Fibroblast of lung (primary cell): ENCODE data around the gene GGACT. TPM values are rescaled to one million over a fixed set of nuclear protein-coding genes. Genes with fewer than 3 reads are reported as not detected.
"Not testable (repeated sequence)": the region's sequence is repeated elsewhere in the genome, so short reads cannot be mapped to it uniquely, and the experiment has no call there.

Experiments used
- DNase-seq, 2 donors: peaks; one replicate each; pipeline versions ENCODE4 v3.0.0 to v3.0.0-alpha.2; 2010; ENCODE audit warnings: low read depth in 2 of 2
- H2AFZ ChIP-seq: 2 replicates; pipeline ENCODE4 v1.5.1; 2012; ENCODE audit warnings: low read length, control low read depth, inconsistent platforms
- H3K27ac ChIP-seq: 2 replicates; pipeline ENCODE4 v1.5.1; 2011; ENCODE audit warnings: low read length, control low read depth; ENCODE audit not compliant: insufficient read depth
- H3K27me3 ChIP-seq: 2 replicates; pipeline ENCODE4 v1.5.1; 2011; ENCODE audit warnings: mild to moderate bottlenecking, low read length; ENCODE audit not compliant: control insufficient read depth, insufficient read depth
- H3K36me3 ChIP-seq: 2 replicates; pipeline ENCODE4 v1.5.1; 2011; ENCODE audit warnings: low read length; ENCODE audit not compliant: control insufficient read depth, insufficient read depth
- H3K4me1 ChIP-seq: 2 replicates; pipeline ENCODE4 v1.5.1; 2011; ENCODE audit warnings: low read length; ENCODE audit not compliant: control insufficient read depth, insufficient read depth; ENCODE audit errors: extremely low read depth
- H3K4me2 ChIP-seq: 2 replicates; pipeline ENCODE4 v1.5.1; 2011; ENCODE audit warnings: low read length, control low read depth; ENCODE audit not compliant: insufficient read depth; ENCODE audit errors: extremely low read depth
- H3K4me3 ChIP-seq, 4 experiments: fragments of 200-600 bp in 1 of 4; sonication (generic) in 1 of 4; replicated peaks in 1 of 4; 2 replicates each; pipeline ENCODE4 v1.5.1; 2011 to 2016; ENCODE audit warnings: low read length in 4 of 4, low read depth in 3 of 4, mild to moderate bottlenecking in 3 of 4, control low read depth in 2 of 4, inconsistent platforms in 1 of 4, mixed read lengths in 1 of 4; ENCODE audit not compliant: insufficient read depth in 1 of 4; ENCODE audit errors: control extremely low read depth in 1 of 4
- H3K79me2 ChIP-seq: 2 replicates; pipeline ENCODE4 v1.5.1; 2012; ENCODE audit warnings: mild to moderate bottlenecking, low read length, inconsistent platforms; ENCODE audit not compliant: control insufficient read depth, insufficient read depth
- H3K9ac ChIP-seq: 2 replicates; pipeline ENCODE4 v1.5.1; 2011; ENCODE audit warnings: mild to moderate bottlenecking, low read length, control low read depth; ENCODE audit not compliant: insufficient read depth
- H3K9me3 ChIP-seq: 2 replicates; pipeline ENCODE4 v1.5.1; 2012; ENCODE audit warnings: low read depth, low read length; ENCODE audit not compliant: control insufficient read depth, insufficient read depth
- H4K20me1 ChIP-seq: 2 replicates; pipeline ENCODE4 v1.5.1; 2011; ENCODE audit warnings: low read length; ENCODE audit not compliant: control insufficient read depth, insufficient read depth; ENCODE audit errors: extremely low read depth
- EZH2 ChIP-seq: IDR thresholded peaks from 2 replicates; pipeline ENCODE4 v1.5.1; 2012; ENCODE audit warnings: low read length, control low read depth, mild to moderate bottlenecking; ENCODE audit errors: missing control alignments
- polyA plus RNA-seq, 2 donors: library from polyadenylated mRNA; depleted of rRNA in 1 of 2; stranded (reverse) in 1 of 2; unstranded in 1 of 2; fragments of >200 nt; gene quantifications; 2 replicates each; pipeline ENCODE4 v1.2.1, GENCODE V29; 2011 to 2012; ENCODE audit warnings: missing spikeins in 1 of 2
- total RNA-seq: library from RNA; depleted of rRNA; stranded (reverse); fragments of >200 nt; gene quantifications from 2 replicates; pipeline ENCODE4 v1.2.1, GENCODE V29; 2014
- TF ChIP-seq, protein P1 (sequence below), 2 donors: IDR thresholded peaks in 1 of 2; conservative IDR thresholded peaks in 1 of 2; 1 replicate in 1 of 2; 2 replicates in 1 of 2; pipeline ENCODE4 v1.5.1; 2011 to 2012; ENCODE audit warnings: low read length in 2 of 2, control low read depth in 1 of 2, inconsistent platforms in 1 of 2, low read depth in 1 of 2, mild to moderate bottlenecking in 1 of 2

GGACT gene
- total and polyA plus RNA-seq, 2 donors (not counting 1 experiment from before 2014, with no cell fraction given): 2.6 to 6.6 TPM

DNA sequence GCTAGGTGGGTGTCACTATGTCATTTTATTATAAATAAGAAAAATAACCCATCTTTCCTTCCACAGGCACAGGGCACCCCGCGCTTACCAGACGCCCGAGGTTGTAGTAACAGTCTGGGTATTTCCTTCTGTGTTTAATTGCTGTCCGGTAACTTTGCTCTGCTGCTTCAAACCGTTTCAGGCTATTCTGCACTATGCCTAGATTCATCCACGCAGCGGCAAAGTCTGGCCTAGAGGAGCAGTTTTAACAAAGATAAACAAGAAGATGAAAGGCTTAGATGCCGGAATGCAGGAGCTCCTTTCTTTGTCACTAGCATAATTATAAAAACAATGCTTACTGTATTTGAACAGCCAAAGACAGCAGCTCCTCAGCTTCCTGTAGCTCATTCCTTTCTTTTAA lies 36.9 kb upstream of the GGACT start:
- no peak for TF ChIP-seq EZH2
- TF ChIP-seq, protein P1, sequence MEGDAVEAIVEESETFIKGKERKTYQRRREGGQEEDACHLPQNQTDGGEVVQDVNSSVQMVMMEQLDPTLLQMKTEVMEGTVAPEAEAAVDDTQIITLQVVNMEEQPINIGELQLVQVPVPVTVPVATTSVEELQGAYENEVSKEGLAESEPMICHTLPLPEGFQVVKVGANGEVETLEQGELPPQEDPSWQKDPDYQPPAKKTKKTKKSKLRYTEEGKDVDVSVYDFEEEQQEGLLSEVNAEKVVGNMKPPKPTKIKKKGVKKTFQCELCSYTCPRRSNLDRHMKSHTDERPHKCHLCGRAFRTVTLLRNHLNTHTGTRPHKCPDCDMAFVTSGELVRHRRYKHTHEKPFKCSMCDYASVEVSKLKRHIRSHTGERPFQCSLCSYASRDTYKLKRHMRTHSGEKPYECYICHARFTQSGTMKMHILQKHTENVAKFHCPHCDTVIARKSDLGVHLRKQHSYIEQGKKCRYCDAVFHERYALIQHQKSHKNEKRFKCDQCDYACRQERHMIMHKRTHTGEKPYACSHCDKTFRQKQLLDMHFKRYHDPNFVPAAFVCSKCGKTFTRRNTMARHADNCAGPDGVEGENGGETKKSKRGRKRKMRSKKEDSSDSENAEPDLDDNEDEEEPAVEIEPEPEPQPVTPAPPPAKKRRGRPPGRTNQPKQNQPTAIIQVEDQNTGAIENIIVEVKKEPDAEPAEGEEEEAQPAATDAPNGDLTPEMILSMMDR (conservative IDR thresholded peaks at IDR 0.05 in 1 of 2, IDR thresholded peaks at IDR 0.05 in 1 of 2; ENCODE audit: low read depth in 1 of 2, low read length in 2 of 2): no peak
- no peaks in the 10 kb centered on the region for H4K20me1 ChIP-seq
- peak in 1 of 2 donors; percentile 50 for DNase-seq
- no peak overlapping the region for H2AFZ ChIP-seq
- H3K9ac ChIP-seq: no peak overlapping the region
- H3K4me2 ChIP-seq: no peak overlapping the region
- H3K79me2 ChIP-seq: no peaks in the 10 kb centered on the region
- H3K27ac ChIP-seq: no peak overlapping the region
- H3K36me3 ChIP-seq: no peaks in the 10 kb centered on the region
- H3K4me3 ChIP-seq: no peak overlapping the region
- no peaks in the 10 kb centered on the region for H3K9me3 ChIP-seq
- H3K27me3 ChIP-seq: no peaks in the 10 kb centered on the region
- H3K4me1 ChIP-seq: no peaks in the 10 kb centered on the region

DNA sequence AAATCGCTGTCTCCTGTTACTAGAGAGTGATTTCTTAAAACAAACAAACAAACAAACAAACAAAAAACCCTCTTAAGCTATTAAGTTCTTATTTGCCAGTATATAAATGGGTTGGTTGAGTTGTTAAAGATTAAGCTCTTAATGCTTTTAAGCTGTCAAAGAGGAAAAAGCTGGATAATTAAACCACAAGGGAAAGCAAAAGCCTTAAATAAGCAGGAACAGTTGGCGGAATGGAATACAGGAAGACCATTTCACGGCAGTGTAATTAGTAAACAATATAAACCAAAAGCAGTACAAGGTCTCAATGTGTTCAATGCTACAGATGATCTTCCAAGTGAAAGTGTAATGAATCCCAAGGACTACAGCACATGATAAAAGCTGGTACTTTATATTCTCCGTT lies 32.2 kb upstream of the GGACT start:
- no peak overlapping the region for H3K27ac ChIP-seq
- DNase-seq: no peak
- no peaks in the 10 kb centered on the region for H3K4me1 ChIP-seq
- H3K27me3 ChIP-seq: no peaks in the 10 kb centered on the region
- TF ChIP-seq, protein P1 (conservative IDR thresholded peaks at IDR 0.05 in 1 of 2, IDR thresholded peaks at IDR 0.05 in 1 of 2; ENCODE audit: low read depth in 1 of 2, low read length in 2 of 2): no peak
- no peak for TF ChIP-seq EZH2
- no peak overlapping the region for H3K4me3 ChIP-seq
- H3K36me3 ChIP-seq: no peaks in the 10 kb centered on the region
- no peaks in the 10 kb centered on the region for H3K9me3 ChIP-seq
- H2AFZ ChIP-seq: no peak overlapping the region
- no peaks in the 10 kb centered on the region for H4K20me1 ChIP-seq
- no peaks in the 10 kb centered on the region for H3K79me2 ChIP-seq
- H3K9ac ChIP-seq: no peak overlapping the region
- no peak overlapping the region for H3K4me2 ChIP-seq

DNA sequence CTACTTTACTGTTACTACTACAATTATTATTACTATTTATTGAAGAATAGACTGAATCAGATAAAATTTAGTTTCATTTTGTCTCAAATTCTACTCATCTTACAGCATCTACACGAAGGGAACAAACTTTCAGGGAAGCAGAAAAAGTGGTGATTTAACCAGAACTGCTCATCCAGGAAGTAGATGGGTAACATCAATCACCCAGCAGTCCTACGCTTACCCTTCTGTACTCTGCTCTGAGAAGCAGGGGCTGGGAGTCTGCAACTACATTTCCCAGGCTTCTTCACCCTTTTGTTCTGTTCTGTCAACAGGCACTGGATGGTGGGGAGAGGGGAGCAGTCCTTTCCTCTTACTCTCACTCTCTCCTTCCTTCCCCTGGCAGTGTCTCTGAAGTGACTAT lies 31.4 kb upstream of the GGACT start:
- H4K20me1 ChIP-seq: no peaks in the 10 kb centered on the region
- no peaks in the 10 kb centered on the region for H3K36me3 ChIP-seq
- H2AFZ ChIP-seq: no peak overlapping the region
- H3K4me2 ChIP-seq: no peak overlapping the region
- H3K27ac ChIP-seq: no peak overlapping the region
- no peak overlapping the region for H3K9ac ChIP-seq
- no peaks in the 10 kb centered on the region for H3K27me3 ChIP-seq
- no peaks in the 10 kb centered on the region for H3K9me3 ChIP-seq
- no peak overlapping the region for H3K4me3 ChIP-seq
- no peaks in the 10 kb centered on the region for H3K4me1 ChIP-seq
- no peak for DNase-seq
- TF ChIP-seq, protein P1 (conservative IDR thresholded peaks at IDR 0.05 in 1 of 2, IDR thresholded peaks at IDR 0.05 in 1 of 2; ENCODE audit: low read depth in 1 of 2, low read length in 2 of 2): no peak
- TF ChIP-seq EZH2: no peak
- H3K79me2 ChIP-seq: no peaks in the 10 kb centered on the region

DNA sequence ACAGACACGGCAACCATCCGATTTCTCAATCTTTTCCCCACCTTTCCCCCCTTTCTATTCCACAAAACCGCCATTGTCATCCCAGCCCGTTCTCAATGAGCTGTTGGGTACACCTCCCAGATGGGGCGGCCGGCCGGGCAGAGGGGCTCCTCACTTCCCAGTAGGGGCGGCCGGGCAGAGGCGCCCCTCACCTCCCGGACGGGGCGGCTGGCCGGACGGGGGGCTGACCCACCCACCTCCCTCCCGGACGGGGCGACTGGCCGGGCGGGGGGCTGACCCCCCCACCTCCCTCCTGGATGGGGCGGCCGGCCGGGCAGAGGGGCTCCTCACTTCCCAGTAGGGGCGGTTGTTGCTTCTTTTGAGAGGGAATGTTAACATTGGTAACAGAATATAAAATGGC lies 30.3 kb upstream of the GGACT start:
- not testable (repeated sequence) for H3K4me2 ChIP-seq, H3K36me3 ChIP-seq, H3K27me3 ChIP-seq, H3K79me2 ChIP-seq, H3K4me3 ChIP-seq, H2AFZ ChIP-seq, H4K20me1 ChIP-seq, H3K27ac ChIP-seq, H3K9me3 ChIP-seq, DNase-seq, H3K9ac ChIP-seq, H3K4me1 ChIP-seq
